EL (cell line): ENCODE measurements around the gene TMEM245.
A peak's percentile ranks its signal among the peaks of the same experiment; 100 is the strongest.

Experiments
- DNase-seq: peaks from one replicate; pipeline ENCODE4 v3.0.0-alpha.2; 2016

TMEM245 gene

DNA sequence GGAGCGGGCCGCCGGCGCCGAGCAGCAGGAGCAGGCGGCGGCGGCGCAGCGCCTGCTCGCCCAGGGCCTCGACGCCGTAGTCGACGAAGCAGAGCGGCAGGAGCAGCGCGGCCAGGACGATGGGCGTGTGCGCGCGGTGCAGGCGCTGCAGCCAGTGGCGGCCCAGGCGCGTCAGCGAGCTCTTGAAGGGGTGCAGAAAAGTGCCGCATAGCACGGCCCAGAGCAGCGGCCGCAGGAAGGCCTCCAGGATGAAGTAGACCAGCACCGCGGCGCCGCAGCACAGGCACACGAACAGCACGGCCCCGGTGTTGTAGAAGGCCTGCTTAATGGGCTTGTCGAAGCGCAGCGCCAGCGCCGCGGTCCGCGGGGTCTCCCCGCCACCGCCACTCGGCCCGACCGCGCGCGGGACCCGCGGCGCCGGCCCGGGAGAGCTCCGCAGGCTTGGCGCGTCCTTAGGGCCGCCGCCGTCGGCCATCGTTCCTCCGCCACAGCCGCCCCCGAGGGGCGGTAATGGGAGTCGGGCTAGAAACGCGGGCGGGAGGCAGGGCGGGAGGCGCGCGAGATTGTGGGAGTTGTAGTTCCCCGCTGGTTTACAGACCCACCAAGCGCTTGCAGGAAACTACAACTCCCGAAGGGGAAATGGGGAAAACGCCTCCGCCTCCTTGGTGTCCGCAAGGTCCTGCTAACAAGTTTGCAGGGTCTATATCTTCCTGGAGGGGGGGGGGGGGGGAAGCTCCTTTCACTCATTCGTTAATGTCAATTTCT is at the start of gene TMEM245:
TSS of gene TMEM245 (minus strand) at position 509 of the 765 bp plus-strand sequence. CDS start at position 475, 34 bp downstream.
- peak; percentile 100 for DNase-seq

GRCh38 chr9:109168170-109168569 is 48.4 kb upstream of the TMEM245 start:
- no peak for DNase-seq

DNA sequence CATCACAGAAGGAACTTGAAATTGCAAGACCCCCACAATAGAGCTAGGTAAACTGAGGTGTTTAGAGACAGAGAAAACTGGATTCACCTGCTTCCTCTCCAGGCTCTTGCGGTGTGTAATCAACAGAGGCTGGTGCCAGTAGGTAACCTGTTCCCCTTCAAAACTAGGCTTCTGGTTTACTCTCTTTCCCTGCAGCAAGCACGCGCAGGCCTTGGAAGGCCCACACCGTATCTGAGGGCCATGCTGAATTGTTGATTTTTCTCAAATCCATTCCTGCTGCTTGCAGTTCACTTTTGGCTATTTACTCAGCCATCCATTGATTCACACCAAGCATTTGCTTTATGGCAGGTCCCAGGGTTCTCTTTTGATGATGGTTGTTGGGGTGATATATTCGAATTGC is 48.0 kb upstream of the TMEM245 start:
- no peak for DNase-seq

GRCh38 chr9:109166771-109167601 is 47.2 kb upstream of the TMEM245 start, which contains the start of gene FRRS1L:
Gene FRRS1L (minus strand): TSS chr9:109167249. CDS start chr9:109167138, 111 bp downstream.
- no peak for DNase-seq

- DNase-seq = no peak
Measured at GRCh38 chr9:109166171-109166770, 46.5 kb upstream of the TMEM245 start.

DNA sequence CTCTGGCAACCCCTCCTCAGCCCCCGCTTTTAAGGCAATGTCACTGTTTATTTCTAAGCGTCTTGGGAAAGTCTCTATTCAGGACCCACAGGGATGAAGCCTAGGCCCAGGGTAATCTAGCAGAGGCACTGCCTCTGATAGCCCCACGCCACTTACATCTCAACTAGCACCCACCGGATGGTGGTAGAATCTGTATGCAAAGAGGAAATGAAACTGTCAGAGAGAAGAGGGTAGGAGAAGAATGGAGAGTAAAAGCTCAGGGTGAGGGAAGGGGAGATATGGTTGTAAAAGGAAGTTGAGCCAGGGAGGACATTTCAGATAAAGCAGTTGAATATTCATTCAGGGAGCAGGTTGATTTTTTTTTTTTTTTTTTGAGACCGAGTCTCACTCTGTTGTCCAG is 44.3 kb upstream of the TMEM245 start:
- DNase-seq = no peak

- no peak for DNase-seq
Measured at GRCh38 chr9:109163194-109163593, 43.4 kb upstream of the TMEM245 start.

DNA sequence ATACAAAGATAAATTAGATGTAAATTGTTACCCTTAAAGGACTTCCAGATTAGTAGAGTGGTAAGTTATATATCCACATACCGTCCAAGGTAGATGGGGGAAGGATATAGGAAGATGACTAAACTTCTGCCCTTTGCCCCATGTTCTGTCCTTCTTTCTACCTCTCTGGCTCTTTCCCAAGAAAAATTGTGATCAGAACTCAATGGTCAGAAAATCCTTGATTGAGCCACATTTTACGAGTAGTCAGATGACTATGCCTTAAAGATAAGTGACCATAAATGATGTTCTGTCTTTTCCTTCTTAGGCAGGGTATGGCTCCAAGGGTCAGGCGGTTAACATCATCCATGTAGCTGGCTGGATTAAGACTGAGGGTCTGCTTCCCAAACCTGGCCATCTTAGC is 42.9 kb upstream of the TMEM245 start:
- DNase-seq = no peak

GRCh38 chr9:109161471-109161870 is 41.7 kb upstream of the TMEM245 start:
- no peak for DNase-seq

GRCh38 chr9:109159583-109159982 is 39.8 kb upstream of the TMEM245 start:
- no peak for DNase-seq

DNA sequence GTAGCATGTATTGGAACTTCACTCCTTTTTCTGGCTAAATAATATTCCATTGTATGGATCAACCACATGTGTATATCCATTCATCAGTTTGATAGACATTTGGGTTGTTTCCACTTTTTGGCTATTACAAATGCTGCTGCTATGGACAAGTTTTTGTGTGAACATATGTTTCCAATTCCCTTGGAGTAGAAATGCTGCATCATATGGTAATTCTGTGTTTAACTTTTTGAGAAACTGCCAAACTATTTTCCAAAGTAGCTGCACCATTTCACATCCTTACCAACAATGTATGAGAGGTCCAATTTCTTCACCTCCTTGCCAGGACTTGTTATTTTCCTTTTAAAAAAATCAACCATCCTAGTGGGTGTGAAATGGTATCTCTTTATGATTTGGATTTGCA is 38.9 kb upstream of the TMEM245 start:
- peak; percentile 11 for DNase-seq

DNA sequence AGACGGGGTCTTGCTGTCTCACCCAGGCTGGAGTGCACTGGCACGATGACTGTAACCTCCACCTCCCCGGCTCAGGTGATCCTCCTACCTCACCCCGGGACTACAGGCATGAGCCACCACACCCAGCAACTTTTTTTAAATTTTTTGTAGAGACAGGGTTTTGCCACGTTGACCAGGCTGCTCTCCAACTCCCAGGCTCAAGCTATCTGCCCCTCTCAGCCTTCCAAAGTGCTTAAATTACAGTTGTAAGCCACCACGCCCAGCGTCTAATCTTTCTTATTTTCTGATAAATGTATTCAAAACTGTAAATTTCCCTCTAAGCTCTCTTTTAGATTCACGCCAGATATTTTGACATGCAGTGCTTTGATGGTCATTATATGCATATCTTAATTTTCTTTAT is 37.0 kb upstream of the TMEM245 start:
- DNase-seq = no peak

GRCh38 chr9:109150925-109151545 is 31.3 kb upstream of the TMEM245 start:
- DNase-seq = no peak

GRCh38 chr9:109149722-109150121 is 30.0 kb upstream of the TMEM245 start:
- no peak for DNase-seq

GRCh38 chr9:109149089-109149488 is 29.3 kb upstream of the TMEM245 start:
- DNase-seq = no peak

- DNase-seq = no peak
Measured at GRCh38 chr9:109145051-109145450, 25.3 kb upstream of the TMEM245 start.

- DNase-seq = peak; percentile 69
Measured at GRCh38 chr9:109143881-109144562, 24.3 kb upstream of the TMEM245 start.

GRCh38 chr9:109141375-109141774 is 21.6 kb upstream of the TMEM245 start:
- DNase-seq = no peak

DNA sequence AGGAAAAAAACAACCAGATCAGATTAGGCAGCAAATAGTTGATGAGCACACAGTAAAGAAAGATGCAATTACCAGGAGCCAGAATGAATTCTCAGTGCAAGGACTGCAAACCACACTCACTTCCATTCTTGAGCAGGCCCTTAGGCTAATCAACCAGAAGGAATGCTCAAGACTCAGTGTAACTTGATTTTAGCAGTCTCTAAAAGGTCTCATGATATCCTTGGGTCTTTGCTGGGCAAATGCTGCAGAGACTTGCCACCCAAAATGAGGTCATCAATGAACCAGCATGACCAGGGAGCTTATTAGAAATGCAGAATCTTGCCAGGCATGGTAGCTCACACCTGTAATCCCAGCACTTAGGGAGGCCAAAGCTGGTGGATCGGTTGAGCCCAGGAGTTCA is 20.1 kb upstream of the TMEM245 start:
- peak; percentile 5 for DNase-seq

GRCh38 chr9:109138421-109138820 is 18.7 kb upstream of the TMEM245 start:
- no peak for DNase-seq

- no peak for DNase-seq
Measured at GRCh38 chr9:109134167-109134578, 14.4 kb upstream of the TMEM245 start.

DNA sequence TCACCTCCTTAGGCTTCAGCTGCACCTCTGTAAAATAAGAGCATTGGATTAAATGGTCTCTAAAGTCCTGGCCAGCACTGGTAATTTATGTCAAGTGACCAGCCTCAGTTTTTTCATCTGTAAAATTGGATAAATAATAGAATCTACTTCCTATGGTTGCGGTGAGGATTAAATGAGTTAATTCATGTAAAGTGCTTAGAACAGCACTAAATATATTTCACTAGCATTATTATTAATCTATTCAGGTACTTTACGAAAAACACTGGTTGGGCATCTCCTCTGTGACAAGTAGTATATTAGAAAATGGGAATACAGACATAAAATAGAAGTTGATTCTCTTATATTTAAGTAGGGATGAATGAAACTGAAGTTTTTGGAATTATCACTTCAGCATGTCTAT is 13.8 kb upstream of the TMEM245 start:
- no peak for DNase-seq
